CD4-positive, alpha-beta T cell (primary cell): ENCODE results near the gene FBRSL1. TPM values are rescaled to one million over a fixed set of nuclear protein-coding genes. Genes with fewer than 3 reads are reported as not detected.
"Not testable (repeated sequence)": the region's sequence is repeated elsewhere in the genome, so short reads cannot be mapped to it uniquely, and the experiment has no call there.

ENCODE experiments used
- ATAC-seq: fragments of 200-7000 bp; cut with Tn5 transposase; one replicate; pipeline ENCODE4 v1.10.0; 2022; ENCODE audit warnings: mild to moderate bottlenecking; ENCODE audit not compliant: poor library complexity
- CTCF ChIA-PET: fragments of 350-600 bp; sonication (Branson Sonifier 250); formaldehyde crosslinking; loops from one replicate; lab custom pipeline; 2021; ENCODE audit warnings: antibody characterized with exemption, inconsistent platforms; lab: Charles Lee
- POLR2A ChIA-PET: fragments of 350-600 bp; sonication (Branson Sonifier 250); formaldehyde crosslinking; loops from one replicate; lab custom pipeline; 2021; ENCODE audit warnings: antibody characterized with exemption, inconsistent platforms; lab: Charles Lee
- DNase-seq, 14 experiments: peaks; one replicate each; pipeline ENCODE4 v3.0.0-alpha.2; 2013 to 2020; ENCODE audit warnings: mixed read lengths in 2 of 14
- H3K27ac ChIP-seq, 2 donors: one replicate each; pipeline versions ENCODE4 v1.5.1 to v1.7.0; 2013; ENCODE audit warnings: low read length in 2 of 2, low read depth in 1 of 2, mild to moderate bottlenecking in 1 of 2
- H3K27me3 ChIP-seq, 2 experiments: 1 replicate in 1 of 2; 2 replicates in 1 of 2; pipeline versions ENCODE4 v1.6.1 to v1.7.0; 2013; ENCODE audit warnings: low read length in 2 of 2, control low read depth in 1 of 2, mild to moderate bottlenecking in 1 of 2, moderate library complexity in 1 of 2; ENCODE audit not compliant: insufficient read depth in 2 of 2, control insufficient read depth in 1 of 2
- H3K36me3 ChIP-seq: one replicate; pipeline ENCODE4 v1.6.1; 2013; ENCODE audit warnings: low read length, control low read depth; ENCODE audit not compliant: insufficient read depth
- H3K4me1 ChIP-seq: one replicate; pipeline ENCODE4 v1.6.1; 2013; ENCODE audit warnings: low read length, control low read depth; ENCODE audit not compliant: insufficient read depth
- H3K4me3 ChIP-seq: one replicate; pipeline ENCODE4 v1.5.1; 2013; ENCODE audit warnings: mild to moderate bottlenecking, low read length, moderate library complexity
- H3K9me3 ChIP-seq, 2 experiments: 1 replicate in 1 of 2; 2 replicates in 1 of 2; pipeline versions ENCODE4 v1.6.1 to v1.7.0; 2013; ENCODE audit warnings: low read length in 2 of 2, mild to moderate bottlenecking in 2 of 2, control low read depth in 1 of 2, moderate library complexity in 1 of 2; ENCODE audit not compliant: control insufficient read depth in 1 of 2, insufficient read depth in 1 of 2
- H3K27ac Mint-ChIP-seq: one replicate; pipeline ENCODE4 v1.8.0; 2020; ENCODE audit warnings: mixed read lengths
- H3K27me3 Mint-ChIP-seq: one replicate; pipeline ENCODE4 v1.8.0; 2021; ENCODE audit warnings: mixed read lengths
- H3K36me3 Mint-ChIP-seq: one replicate; pipeline ENCODE4 v1.8.0; 2021; ENCODE audit warnings: low read depth, mixed read lengths
- H3K4me1 Mint-ChIP-seq: one replicate; pipeline ENCODE4 v1.8.0; 2021; ENCODE audit warnings: low read depth, mixed read lengths
- H3K4me3 Mint-ChIP-seq: one replicate; pipeline ENCODE4 v1.8.0; 2020; ENCODE audit warnings: mild to moderate bottlenecking, mixed read lengths
- H3K9me3 Mint-ChIP-seq: one replicate; pipeline ENCODE4 v1.8.0; 2020; ENCODE audit warnings: mixed read lengths
- CTCF ChIP-seq: fragments of 200-600 bp; IDR thresholded peaks from one replicate; pipeline ENCODE4 v1.8.0; 2022; ENCODE audit warnings: antibody characterized with exemption, mild to moderate bottlenecking
- intact Hi-C, 2 experiments: fragments of 100-400 bp; cut with DNase I in 1 of 2; cut with micrococcal nuclease in 1 of 2; formaldehyde crosslinking; loops; one replicate each; pipeline versions ENCODE4 v1.15.1 to v1.9.0; 2023 to 2025; cut with DNase I, micrococcal nuclease
- polyA plus RNA-seq, 2 donors: library from polyadenylated mRNA; unstranded; fragments of 120-200 nt; gene quantifications; one replicate each; pipeline ENCODE4 v1.2.1, GENCODE V29; 2013
- total RNA-seq, 174 experiments: library from RNA in 2 of 174; stranded (reverse) in 2 of 174; gene quantifications; one replicate each; pipeline ENCODE4 v1.2.3 and lab custom pipeline; 2021 to 2026

FBRSL1 gene
- total RNA-seq (10 to 100 TPM; 75.8 to 80.7 TPM), total RNA-seq (lab: John Stamatoyannopoulos, UW) (24.9 to 168 (median 70.3) reads per million in 172 experiments)
- 38.8 TPM for polyA plus RNA-seq (2013, experiment 1 of 2)
- polyA plus RNA-seq (2013, experiment 2 of 2): 47.2 TPM

GRCh38 chr12:132489602-132490266 is at the start of gene FBRSL1:
Gene FBRSL1 (plus strand): TSS chr12:132490151.
- ChIA-PET CTCF (no interaction called here), POLR2A (interaction anchor here (1.0 to 4.6 kb wide), 8 partner anchors 13 to 221 kb away, joined by 3 to 69 read pairs (median 4); partner anchors contain the start of gene PGAM5)
- H3K27me3 ChIP-seq: no peaks in the 10 kb centered on the region
- H3K27ac ChIP-seq: peak within 1 kb of the TSS; percentile 83 to 92
- Mint-ChIP-seq H3K27me3 (no peaks in the 10 kb centered on the region), H3K9me3 (no peaks in the 10 kb centered on the region), H3K4me1 (peaks cover 72% of the 10 kb centered on the region), H3K36me3 (peaks cover 14% of the 10 kb centered on the region), H3K27ac (peak within 1 kb of the TSS; percentile 97), H3K4me3 (peak within 1 kb of the TSS; percentile 91)
- ATAC-seq (peak; percentile 76), DNase-seq (peak; percentile 92 to 98 (median 95))
- TF ChIP-seq CTCF: no peak
- H3K9me3 ChIP-seq: no peaks in the 10 kb centered on the region
- peaks cover 70% of the 10 kb centered on the region for H3K4me1 ChIP-seq
- H3K4me3 ChIP-seq: peak within 1 kb of the TSS; percentile 80
- H3K36me3 ChIP-seq: peaks cover 9% of the 10 kb centered on the region
- intact Hi-C loops: loop anchor here (2.0 to 5.0 kb wide), 3 partner anchors 42 to 302 kb away; no protein-coding TSS in a partner anchor

GRCh38 chr12:132440420-132440819 is 49.5 kb upstream of the FBRSL1 start:
- peaks cover 47% of the 10 kb centered on the region for H3K4me1 Mint-ChIP-seq
- H3K4me3 Mint-ChIP-seq, H3K9me3 ChIP-seq, H3K36me3 ChIP-seq, H3K27me3 Mint-ChIP-seq, DNase-seq, H3K27me3 ChIP-seq, intact Hi-C loops, H3K27ac ChIP-seq, POLR2A ChIA-PET, H3K4me3 ChIP-seq, H3K36me3 Mint-ChIP-seq, ATAC-seq, H3K9me3 Mint-ChIP-seq: not testable (repeated sequence)
- peak overlapping the region; percentile 81 for H3K27ac Mint-ChIP-seq
- peaks cover 83% of the 10 kb centered on the region for H3K4me1 ChIP-seq
- CTCF ChIA-PET: interaction anchor here (1.2 kb wide), 1 partner anchor 10 kb away, joined by 3 read pairs; no protein-coding TSS in a partner anchor

GRCh38 chr12:132441871-132442863 is 47.8 kb upstream of the FBRSL1 start:
- H3K27ac Mint-ChIP-seq: peak overlapping the region; percentile 39
- Histone ChIP-seq H3K4me1 (peaks cover 81% of the 10 kb centered on the region), H3K27me3 (no peaks in the 10 kb centered on the region), H3K36me3 (no peaks in the 10 kb centered on the region), H3K27ac (no peak overlapping the region), H3K4me3 (no peak overlapping the region), H3K9me3 (no peaks in the 10 kb centered on the region)
- DNase-seq: no peak
- no peaks in the 10 kb centered on the region for H3K9me3 Mint-ChIP-seq
- ChIA-PET CTCF (no interaction called here), POLR2A (interaction anchor here (0.9 kb wide), 1 partner anchor 12 kb away, joined by 3 read pairs; no protein-coding TSS in a partner anchor)
- no peak for TF ChIP-seq CTCF
- ATAC-seq: no peak
- intact Hi-C loops: no loop called here
- no peak overlapping the region for H3K4me3 Mint-ChIP-seq
- peaks cover 65% of the 10 kb centered on the region for H3K4me1 Mint-ChIP-seq
- peaks cover 6% of the 10 kb centered on the region for H3K36me3 Mint-ChIP-seq
- no peaks in the 10 kb centered on the region for H3K27me3 Mint-ChIP-seq
